Ovary (tissue), 3 donors: ENCODE measurements around the gene TUBA3D.

ENCODE experiments used
- CTCF ChIP-seq, 3 donors: fragments of 450-650 bp in 2 of 3; fragments of 200-600 bp in 1 of 3; IDR thresholded peaks; one replicate each; pipeline versions ENCODE4 v1.5.1 to v1.8.0; 2016 to 2022; ENCODE audit warnings: antibody characterized with exemption in 3 of 3, mild to moderate bottlenecking in 1 of 3
- EP300 ChIP-seq: sonication (generic); formaldehyde crosslinking; IDR thresholded peaks from one replicate; pipeline ENCODE4 v1.6.1; 2017; ENCODE audit warnings: antibody characterized with exemption
- donor health status: DM: no; HTN: no; CAD: no.

GRCh38 chr2:131519466-131519865 lies 43.5 kb downstream of the TUBA3D start:
- TF ChIP-seq EP300 (no peak), CTCF (IDR thresholded peaks at IDR 0.05) (no peak)
